Measurements from ENCODE around the gene HPCAL1.

DNA sequence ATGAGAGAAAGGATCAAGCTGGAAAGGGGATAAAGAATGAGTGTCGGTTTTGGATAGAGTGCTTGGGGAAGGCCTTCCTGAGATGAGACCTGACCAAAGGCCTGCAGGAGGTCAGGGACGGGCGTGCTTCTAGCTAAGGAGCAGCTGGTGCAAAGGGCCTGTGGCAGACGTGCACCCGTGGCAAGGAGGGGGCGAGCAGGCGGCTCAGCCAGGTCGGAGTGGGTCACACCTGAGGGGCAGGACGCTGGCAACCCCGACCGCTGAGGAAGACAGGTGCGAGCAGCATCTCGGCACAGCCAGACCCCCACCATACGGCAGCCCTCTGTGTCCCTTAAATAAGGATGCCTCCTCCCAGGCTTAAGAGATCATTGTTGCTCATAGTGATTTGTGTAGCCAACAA lies 97.3 kb downstream of the HPCAL1 start:
- TF ChIP-seq, protein P1, sequence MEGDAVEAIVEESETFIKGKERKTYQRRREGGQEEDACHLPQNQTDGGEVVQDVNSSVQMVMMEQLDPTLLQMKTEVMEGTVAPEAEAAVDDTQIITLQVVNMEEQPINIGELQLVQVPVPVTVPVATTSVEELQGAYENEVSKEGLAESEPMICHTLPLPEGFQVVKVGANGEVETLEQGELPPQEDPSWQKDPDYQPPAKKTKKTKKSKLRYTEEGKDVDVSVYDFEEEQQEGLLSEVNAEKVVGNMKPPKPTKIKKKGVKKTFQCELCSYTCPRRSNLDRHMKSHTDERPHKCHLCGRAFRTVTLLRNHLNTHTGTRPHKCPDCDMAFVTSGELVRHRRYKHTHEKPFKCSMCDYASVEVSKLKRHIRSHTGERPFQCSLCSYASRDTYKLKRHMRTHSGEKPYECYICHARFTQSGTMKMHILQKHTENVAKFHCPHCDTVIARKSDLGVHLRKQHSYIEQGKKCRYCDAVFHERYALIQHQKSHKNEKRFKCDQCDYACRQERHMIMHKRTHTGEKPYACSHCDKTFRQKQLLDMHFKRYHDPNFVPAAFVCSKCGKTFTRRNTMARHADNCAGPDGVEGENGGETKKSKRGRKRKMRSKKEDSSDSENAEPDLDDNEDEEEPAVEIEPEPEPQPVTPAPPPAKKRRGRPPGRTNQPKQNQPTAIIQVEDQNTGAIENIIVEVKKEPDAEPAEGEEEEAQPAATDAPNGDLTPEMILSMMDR (IDR thresholded peaks at IDR 0.05; ENCODE audit: low read depth, low read length, poor library complexity, severe bottlenecking), result no peak
- TF ChIP-seq EZH2phosphoT487 (IDR thresholded peaks at IDR 0.05; ENCODE audit: borderline replicate concordance, low read length), result no peak
